HepG2 (cell line): ENCODE results near the gene TOMM6. TPM values are rescaled to one million over a fixed set of nuclear protein-coding genes. Genes with fewer than 3 reads are reported as not detected.

ENCODE experiments used
- ATAD3A ChIP-seq: sonication (generic); formaldehyde crosslinking; IDR thresholded peaks from 2 replicates; pipeline ENCODE4 v1.4.0; 2020; ENCODE audit warnings: missing genetic modification reagents
- CREM ChIP-seq, 2 experiments: sonication (generic) in 1 of 2; formaldehyde crosslinking in 1 of 2; IDR thresholded peaks; 2 replicates each; pipeline versions ENCODE4 v1.4.0 to v1.6.1; 2016 to 2020; ENCODE audit warnings: antibody characterized with exemption in 1 of 2, mild to moderate bottlenecking in 1 of 2, missing genetic modification reagents in 1 of 2
- ELK4 ChIP-seq: sonication (generic); formaldehyde crosslinking; IDR thresholded peaks from 2 replicates; pipeline ENCODE4 v1.9.0; 2021; ENCODE audit warnings: missing genetic modification reagents, borderline replicate concordance
- KLF16 ChIP-seq, 2 experiments: sonication (generic) in 1 of 2; formaldehyde crosslinking in 1 of 2; IDR thresholded peaks; 2 replicates each; pipeline versions ENCODE4 v1.6.1 to v1.8.0; 2016 to 2023; ENCODE audit warnings: missing genetic modification reagents in 2 of 2, missing compliant biosample characterization in 1 of 2
- MIER3 ChIP-seq: IDR thresholded peaks from 2 replicates; pipeline ENCODE4 v1.6.1; 2016; ENCODE audit warnings: missing compliant biosample characterization, borderline replicate concordance
- NFIB ChIP-seq: sonication (generic); formaldehyde crosslinking; IDR thresholded peaks from 2 replicates; pipeline ENCODE4 v1.9.0; 2021; ENCODE audit warnings: missing genetic modification reagents, mild to moderate bottlenecking, borderline replicate concordance
- RARA ChIP-seq: IDR thresholded peaks from 2 replicates; pipeline ENCODE4 v1.6.1; 2016; ENCODE audit warnings: missing genetic modification reagents, missing compliant biosample characterization
- SATB2 ChIP-seq: sonication (generic); formaldehyde crosslinking; IDR thresholded peaks from 2 replicates; pipeline ENCODE4 v1.5.0; 2020; ENCODE audit warnings: missing genetic modification reagents
- SETDB1 ChIP-seq: sonication (generic); formaldehyde crosslinking; IDR thresholded peaks from 2 replicates; pipeline ENCODE4 v1.5.1; 2020; ENCODE audit warnings: missing genetic modification reagents, mild to moderate bottlenecking, borderline replicate concordance
- YY1 ChIP-seq: IDR thresholded peaks from 2 replicates; pipeline ENCODE4 v1.6.1; 2011; ENCODE audit warnings: low read length, low read depth, moderate library complexity, mild to moderate bottlenecking; ENCODE audit not compliant: insufficient read depth, insufficient replicate concordance
- ZFX ChIP-seq: sonication (generic); formaldehyde crosslinking; IDR thresholded peaks from 2 replicates; pipeline ENCODE4 v1.4.0; 2020; ENCODE audit warnings: mild to moderate bottlenecking, low read depth, missing genetic modification reagents, moderate library complexity
- ZNF143 ChIP-seq: sonication (generic); formaldehyde crosslinking; IDR thresholded peaks from 2 replicates; pipeline ENCODE4 v1.4.0; 2020; ENCODE audit warnings: missing genetic modification reagents
- ZNF292 ChIP-seq: sonication (generic); formaldehyde crosslinking; IDR thresholded peaks from 2 replicates; pipeline ENCODE4 v1.8.1; 2022; ENCODE audit warnings: mild to moderate bottlenecking, low read depth, missing genetic modification reagents, borderline replicate concordance
- ZNF446 ChIP-seq: sonication (generic); formaldehyde crosslinking; IDR thresholded peaks from 2 replicates; pipeline ENCODE4 v1.5.0; 2020; ENCODE audit warnings: mild to moderate bottlenecking, missing genetic modification reagents
- ZNF607 ChIP-seq: sonication (generic); formaldehyde crosslinking; IDR thresholded peaks from 2 replicates; pipeline ENCODE4 v1.5.1; 2020; ENCODE audit warnings: missing genetic modification reagents, mild to moderate bottlenecking, borderline replicate concordance
- ZNF713 ChIP-seq: sonication (generic); formaldehyde crosslinking; IDR thresholded peaks from 2 replicates; pipeline ENCODE4 v1.4.0; 2020; ENCODE audit warnings: mild to moderate bottlenecking, missing genetic modification reagents
- ZSCAN21 ChIP-seq: sonication (generic); formaldehyde crosslinking; IDR thresholded peaks from 2 replicates; pipeline ENCODE4 v1.8.0; 2022; ENCODE audit warnings: mild to moderate bottlenecking, missing genetic modification reagents, moderate library complexity, borderline replicate concordance
- polyA plus RNA-seq, 8 experiments: library from polyadenylated mRNA; depleted of rRNA in 3 of 8; stranded (reverse) in 7 of 8; unstranded in 1 of 8; fragments of >200 nt; fragmentation: Illumina TruSeq in 4 of 8; extraction: Trizol in 4 of 8; gene quantifications; 2 replicates each; pipeline versions ENCODE4 v1.2.1 to v1.2.3, GENCODE V29; 2011 to 2016; ENCODE audit warnings: low read depth in 4 of 8, missing spikeins in 1 of 8, mixed read lengths in 1 of 8; ENCODE audit not compliant: insufficient read depth in 1 of 8
- total RNA-seq, 5 experiments: library from RNA; depleted of rRNA; stranded (reverse); fragments of >200 nt; fragmentation: Illumina TruSeq; extraction: Trizol; gene quantifications; 2 replicates each; pipeline ENCODE4 v1.2.3, GENCODE V29; 2016; ENCODE audit warnings: low read depth in 1 of 5
- TF ChIP-seq, protein P1 (sequence below): sonication (generic); formaldehyde crosslinking; conservative IDR thresholded peaks from 2 replicates; pipeline ENCODE4 v1.4.0; 2020; ENCODE audit warnings: missing genetic modification reagents
- TF ChIP-seq, protein P2 (sequence below): sonication (generic); formaldehyde crosslinking; IDR thresholded peaks from 2 replicates; pipeline ENCODE4 v1.4.0; 2020; ENCODE audit warnings: missing genetic modification reagents, borderline replicate concordance
- TF ChIP-seq, protein P3 (sequence below): sonication (generic); formaldehyde crosslinking; IDR thresholded peaks from 2 replicates; pipeline ENCODE4 v1.8.0; 2023; ENCODE audit warnings: mild to moderate bottlenecking, missing genetic modification reagents

The TOMM6 gene
- total and polyA plus RNA-seq, 2 of the 13 experiments (the other 11 are each of a cell fraction or from before 2014, with no cell fraction given), result 320 to 321 TPM

- TF ChIP-seq, protein P1, sequence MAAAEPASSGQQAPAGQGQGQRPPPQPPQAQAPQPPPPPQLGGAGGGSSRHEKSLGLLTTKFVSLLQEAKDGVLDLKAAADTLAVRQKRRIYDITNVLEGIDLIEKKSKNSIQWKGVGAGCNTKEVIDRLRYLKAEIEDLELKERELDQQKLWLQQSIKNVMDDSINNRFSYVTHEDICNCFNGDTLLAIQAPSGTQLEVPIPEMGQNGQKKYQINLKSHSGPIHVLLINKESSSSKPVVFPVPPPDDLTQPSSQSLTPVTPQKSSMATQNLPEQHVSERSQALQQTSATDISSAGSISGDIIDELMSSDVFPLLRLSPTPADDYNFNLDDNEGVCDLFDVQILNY (CRISPR knock-in tag), result peak; percentile 47; the same call in 1 of the 2 replicates
- no peak for TF ChIP-seq ELK4 (CRISPR knock-in tag)
- no peak for TF ChIP-seq NFIB (CRISPR knock-in tag)
- TF ChIP-seq KLF16 (CRISPR knock-in tag; IDR thresholded peaks at IDR 0.05), result peak in 1 of 2 experiments; percentile 62; a peak in 1 of 4 replicates
- TF ChIP-seq CREM (IDR thresholded peaks at IDR 0.05), result no peak
- TF ChIP-seq CREM (CRISPR knock-in tag; IDR thresholded peaks at IDR 0.05), result no peak; the same call in 1 of the 2 replicates
- peak; percentile 80 for TF ChIP-seq YY1
- TF ChIP-seq ZNF292, result 0 out of 2 replicates have a peak, but pooled peaks have one; percentile 20
- peak; percentile 90; the same call in 1 of the 2 replicates for TF ChIP-seq ZSCAN21 (CRISPR knock-in tag)
- no peak for TF ChIP-seq ZNF143
- TF ChIP-seq SETDB1 (CRISPR knock-in tag), result no peak
- no peak for TF ChIP-seq ZNF713 (CRISPR knock-in tag)
- TF ChIP-seq ZNF446 (CRISPR knock-in tag), result peak; percentile 83
- TF ChIP-seq ZFX, result peak; percentile 76
- TF ChIP-seq RARA (CRISPR knock-in tag), result peak; percentile 19; the same call in 1 of the 2 replicates
- TF ChIP-seq ZNF607 (CRISPR knock-in tag), result peak; percentile 50
- TF ChIP-seq MIER3 (CRISPR knock-in tag), result no peak
- TF ChIP-seq SATB2 (CRISPR knock-in tag), result no peak
- TF ChIP-seq ATAD3A (CRISPR knock-in tag), result no peak
- TF ChIP-seq, protein P2, sequence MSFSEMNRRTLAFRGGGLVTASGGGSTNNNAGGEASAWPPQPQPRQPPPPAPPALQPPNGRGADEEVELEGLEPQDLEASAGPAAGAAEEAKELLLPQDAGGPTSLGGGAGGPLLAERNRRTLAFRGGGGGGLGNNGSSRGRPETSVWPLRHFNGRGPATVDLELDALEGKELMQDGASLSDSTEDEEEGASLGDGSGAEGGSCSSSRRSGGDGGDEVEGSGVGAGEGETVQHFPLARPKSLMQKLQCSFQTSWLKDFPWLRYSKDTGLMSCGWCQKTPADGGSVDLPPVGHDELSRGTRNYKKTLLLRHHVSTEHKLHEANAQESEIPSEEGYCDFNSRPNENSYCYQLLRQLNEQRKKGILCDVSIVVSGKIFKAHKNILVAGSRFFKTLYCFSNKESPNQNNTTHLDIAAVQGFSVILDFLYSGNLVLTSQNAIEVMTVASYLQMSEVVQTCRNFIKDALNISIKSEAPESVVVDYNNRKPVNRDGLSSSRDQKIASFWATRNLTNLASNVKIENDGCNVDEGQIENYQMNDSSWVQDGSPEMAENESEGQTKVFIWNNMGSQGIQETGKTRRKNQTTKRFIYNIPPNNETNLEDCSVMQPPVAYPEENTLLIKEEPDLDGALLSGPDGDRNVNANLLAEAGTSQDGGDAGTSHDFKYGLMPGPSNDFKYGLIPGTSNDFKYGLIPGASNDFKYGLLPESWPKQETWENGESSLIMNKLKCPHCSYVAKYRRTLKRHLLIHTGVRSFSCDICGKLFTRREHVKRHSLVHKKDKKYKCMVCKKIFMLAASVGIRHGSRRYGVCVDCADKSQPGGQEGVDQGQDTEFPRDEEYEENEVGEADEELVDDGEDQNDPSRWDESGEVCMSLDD (CRISPR knock-in tag), result no peak
- TF ChIP-seq, protein P3, sequence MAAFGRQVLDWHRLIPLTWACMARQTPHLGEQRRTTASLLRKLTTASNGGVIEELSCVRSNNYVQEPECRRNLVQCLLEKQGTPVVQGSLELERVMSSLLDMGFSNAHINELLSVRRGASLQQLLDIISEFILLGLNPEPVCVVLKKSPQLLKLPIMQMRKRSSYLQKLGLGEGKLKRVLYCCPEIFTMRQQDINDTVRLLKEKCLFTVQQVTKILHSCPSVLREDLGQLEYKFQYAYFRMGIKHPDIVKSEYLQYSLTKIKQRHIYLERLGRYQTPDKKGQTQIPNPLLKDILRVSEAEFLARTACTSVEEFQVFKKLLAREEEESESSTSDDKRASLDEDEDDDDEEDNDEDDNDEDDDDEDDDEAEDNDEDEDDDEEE (CRISPR knock-in tag), result peak; percentile 82; the same call in 1 of the 2 replicates
Observed at GRCh38 chr6:41786451-41787218, 859 bp upstream of the TOMM6 start (continued).
